ENCODE data around the gene WDR5.

DNA sequence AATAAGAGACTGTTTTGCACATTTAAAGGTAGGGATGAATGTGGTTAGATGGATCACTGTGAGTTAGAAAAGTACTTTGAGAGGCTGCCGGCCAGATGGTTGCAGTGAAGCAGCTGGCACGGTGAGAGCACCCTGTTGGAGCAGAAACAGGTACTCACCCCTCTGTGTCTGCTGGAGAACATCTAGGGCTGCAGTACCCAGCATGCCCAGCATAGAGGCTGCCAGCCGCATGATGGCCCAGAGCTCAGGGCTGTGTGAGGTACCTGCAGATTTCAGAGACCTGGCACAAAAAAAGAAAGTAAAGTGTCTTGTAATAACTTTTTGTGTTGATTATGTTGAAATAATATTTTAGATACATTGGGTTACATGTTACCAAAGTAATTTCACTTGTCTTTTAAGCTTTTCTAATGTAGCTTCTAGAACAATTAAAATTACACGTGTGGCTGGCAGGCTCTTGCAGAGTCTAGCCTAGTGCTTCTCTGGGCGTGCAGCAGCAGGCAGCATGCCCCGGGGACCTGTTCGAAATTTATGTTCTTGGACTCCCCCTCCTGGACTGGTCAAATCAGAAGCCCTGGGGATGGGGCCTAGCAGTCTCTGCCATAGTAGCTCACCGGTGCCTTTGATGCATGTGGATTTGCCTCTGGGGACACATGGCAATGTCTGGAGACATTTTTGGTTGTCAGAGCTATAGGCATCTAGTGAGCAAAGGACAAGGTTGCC is 11.1 kb downstream of the WDR5 start:
- TF ChIP-seq CTCF (IDR thresholded peaks at IDR 0.05) (no peak), POLR2A (IDR thresholded peaks at IDR 0.05) (no peak)
